DND-41 (cell line): Measurements from ENCODE around the gene HOTAIR.

Experiments
- ATAC-seq: fragments of 200-7000 bp; cut with Tn5 transposase; 3 replicates; pipeline ENCODE4 v1.9.1; 2021; ENCODE audit warnings: low read depth; ENCODE audit not compliant: insufficient read depth
- DNase-seq: peaks from one replicate; pipeline ENCODE4 v3.0.0-alpha.2; 2020
- H2AFZ ChIP-seq: 2 replicates; pipeline ENCODE4 v1.6.0; 2012; ENCODE audit warnings: low read depth, low read length
- H3K27ac ChIP-seq: 2 replicates; pipeline ENCODE4 v1.5.1; 2012; ENCODE audit warnings: low read length, inconsistent platforms
- H3K27me3 ChIP-seq: fragments of 200-600 bp; sonication (generic); 2 replicates; pipeline ENCODE4 v1.6.0; 2012; ENCODE audit warnings: low read length, mild to moderate bottlenecking, inconsistent platforms; ENCODE audit not compliant: insufficient read depth, poor library complexity
- H3K36me3 ChIP-seq: 2 replicates; pipeline ENCODE4 v1.5.1; 2012; ENCODE audit warnings: low read length, inconsistent platforms; ENCODE audit not compliant: insufficient read depth
- H3K4me1 ChIP-seq: 2 replicates; pipeline ENCODE4 v1.5.1; 2012; ENCODE audit warnings: mild to moderate bottlenecking, low read length; ENCODE audit not compliant: insufficient read depth
- H3K4me2 ChIP-seq: 2 replicates; pipeline ENCODE4 v1.6.0; 2012; ENCODE audit warnings: mild to moderate bottlenecking, moderate library complexity, low read length, inconsistent platforms; ENCODE audit not compliant: insufficient read depth
- H3K4me3 ChIP-seq, 2 experiments: fragments of 200-600 bp in 1 of 2; shearing (Covaris generic) in 1 of 2; 2 replicates each; pipeline ENCODE4 v1.5.1; 2012 to 2016; ENCODE audit warnings: inconsistent platforms in 2 of 2, low read length in 2 of 2, mild to moderate bottlenecking in 2 of 2, low read depth in 1 of 2, moderate library complexity in 1 of 2
- H3K79me2 ChIP-seq: 2 replicates; pipeline ENCODE4 v1.6.0; 2012; ENCODE audit warnings: low read length, inconsistent platforms; ENCODE audit not compliant: insufficient read depth
- H3K9ac ChIP-seq: 2 replicates; pipeline ENCODE4 v1.6.0; 2012; ENCODE audit warnings: low read depth, mild to moderate bottlenecking, inconsistent platforms, low read length, moderate library complexity
- H3K9me3 ChIP-seq: 2 replicates; pipeline ENCODE4 v1.5.1; 2012; ENCODE audit warnings: low read length, moderate library complexity, mild to moderate bottlenecking, inconsistent platforms; ENCODE audit not compliant: insufficient read depth, severe bottlenecking
- H4K20me1 ChIP-seq: 2 replicates; pipeline ENCODE4 v1.6.0; 2012; ENCODE audit warnings: low read length; ENCODE audit not compliant: insufficient read depth
- CTCF ChIP-seq: IDR thresholded peaks from 2 replicates; pipeline ENCODE4 v1.5.1; 2012; ENCODE audit warnings: borderline replicate concordance, low read length, moderate library complexity, mild to moderate bottlenecking; ENCODE audit not compliant: poor library complexity, severe bottlenecking; ENCODE audit errors: extremely low read depth
- EZH2 ChIP-seq: IDR thresholded peaks from 3 replicates; pipeline ENCODE4 v1.6.1; 2012; ENCODE audit warnings: borderline replicate concordance, low read depth, mild to moderate bottlenecking, moderate library complexity, low read length, inconsistent platforms; ENCODE audit not compliant: severe bottlenecking

Gene HOTAIR

GRCh38 chr12:53924521-53925405 lies 50.0 kb downstream of the HOTAIR start:
- Histone ChIP-seq H3K9me3 (no peaks in the 10 kb centered on the region), H3K27ac (no peak overlapping the region), H3K4me1 (no peaks in the 10 kb centered on the region), H3K4me2 (no peak overlapping the region), H3K9ac (no peak overlapping the region), H3K36me3 (no peaks in the 10 kb centered on the region), H4K20me1 (no peaks in the 10 kb centered on the region), H3K4me3 (no peak overlapping the region), H3K79me2 (no peaks in the 10 kb centered on the region), H3K27me3 (peaks cover 44% of the 10 kb centered on the region), H2AFZ (no peak overlapping the region)
- TF ChIP-seq CTCF (no peak), EZH2 (no peak)
- no peak for DNase-seq
- no peak for ATAC-seq

- no peak for ATAC-seq
- Histone ChIP-seq H3K27me3 (peaks cover 33% of the 10 kb centered on the region), H3K9me3 (no peaks in the 10 kb centered on the region), H3K36me3 (no peaks in the 10 kb centered on the region), H3K4me1 (no peaks in the 10 kb centered on the region), H3K4me2 (no peak overlapping the region), H3K9ac (no peak overlapping the region), H3K4me3 (no peak overlapping the region), H3K79me2 (no peaks in the 10 kb centered on the region), H2AFZ (no peak overlapping the region), H4K20me1 (no peaks in the 10 kb centered on the region), H3K27ac (no peak overlapping the region)
- TF ChIP-seq CTCF (no peak), EZH2 (no peak)
- DNase-seq: no peak
These were observed 57.7 kb downstream of the HOTAIR start for GRCh38 chr12:53916788-53917655.
